Measurements from ENCODE around the gene NOPCHAP1. TPM values are rescaled to one million over a fixed set of nuclear protein-coding genes. Genes with fewer than 3 reads are reported as not detected.

Gene NOPCHAP1
- total and polyA plus RNA-seq, 11 donors: 3.5 to 14.5 (median 8.5) TPM

DNA sequence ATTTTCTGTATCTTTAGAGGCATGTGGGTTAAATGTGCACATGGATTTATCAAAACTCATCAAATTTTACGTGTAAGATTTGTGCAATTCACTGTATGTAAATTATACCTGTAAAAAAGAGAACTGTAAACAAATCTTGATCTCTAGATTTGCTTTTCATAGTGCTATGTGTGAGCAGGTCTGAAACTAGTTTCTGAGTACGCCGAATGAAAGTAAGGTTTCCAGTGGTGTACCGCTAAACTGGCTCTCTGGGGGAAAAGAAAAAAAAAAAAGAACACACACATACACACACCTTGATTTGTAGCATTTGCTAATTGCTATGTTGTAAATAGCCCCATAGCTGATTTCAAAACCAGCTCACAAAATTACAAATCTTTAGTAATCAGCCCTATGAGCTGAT, 19.4 kb upstream of the NOPCHAP1 start:
- intact Hi-C loops (cut with DNase I): no loop called here
- H3K4me3 ChIP-seq: no peak overlapping the region
- TF ChIP-seq, protein P1, sequence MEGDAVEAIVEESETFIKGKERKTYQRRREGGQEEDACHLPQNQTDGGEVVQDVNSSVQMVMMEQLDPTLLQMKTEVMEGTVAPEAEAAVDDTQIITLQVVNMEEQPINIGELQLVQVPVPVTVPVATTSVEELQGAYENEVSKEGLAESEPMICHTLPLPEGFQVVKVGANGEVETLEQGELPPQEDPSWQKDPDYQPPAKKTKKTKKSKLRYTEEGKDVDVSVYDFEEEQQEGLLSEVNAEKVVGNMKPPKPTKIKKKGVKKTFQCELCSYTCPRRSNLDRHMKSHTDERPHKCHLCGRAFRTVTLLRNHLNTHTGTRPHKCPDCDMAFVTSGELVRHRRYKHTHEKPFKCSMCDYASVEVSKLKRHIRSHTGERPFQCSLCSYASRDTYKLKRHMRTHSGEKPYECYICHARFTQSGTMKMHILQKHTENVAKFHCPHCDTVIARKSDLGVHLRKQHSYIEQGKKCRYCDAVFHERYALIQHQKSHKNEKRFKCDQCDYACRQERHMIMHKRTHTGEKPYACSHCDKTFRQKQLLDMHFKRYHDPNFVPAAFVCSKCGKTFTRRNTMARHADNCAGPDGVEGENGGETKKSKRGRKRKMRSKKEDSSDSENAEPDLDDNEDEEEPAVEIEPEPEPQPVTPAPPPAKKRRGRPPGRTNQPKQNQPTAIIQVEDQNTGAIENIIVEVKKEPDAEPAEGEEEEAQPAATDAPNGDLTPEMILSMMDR (IDR thresholded peaks at IDR 0.05): no peak
- no peak for TF ChIP-seq POLR2A (IDR thresholded peaks at IDR 0.05)
- peaks cover 0 to 6% (median 0%) of the 10 kb centered on the region in 12 donors for H3K9me3 ChIP-seq
- WGBS, 4 donors: 91 to 93% (median 92%) methylated on average over 4 of the region's 4 CpGs
- H3K4me1 ChIP-seq: no peaks in the 10 kb centered on the region
- H3K36me3 ChIP-seq: no peaks in the 10 kb centered on the region
- no peak for ATAC-seq
- peaks cover 0 to 9% (median 0%) of the 10 kb centered on the region in 9 donors for H3K27me3 ChIP-seq
- H3K27ac ChIP-seq: no peak overlapping the region
- DNase-seq: no peak

DNA sequence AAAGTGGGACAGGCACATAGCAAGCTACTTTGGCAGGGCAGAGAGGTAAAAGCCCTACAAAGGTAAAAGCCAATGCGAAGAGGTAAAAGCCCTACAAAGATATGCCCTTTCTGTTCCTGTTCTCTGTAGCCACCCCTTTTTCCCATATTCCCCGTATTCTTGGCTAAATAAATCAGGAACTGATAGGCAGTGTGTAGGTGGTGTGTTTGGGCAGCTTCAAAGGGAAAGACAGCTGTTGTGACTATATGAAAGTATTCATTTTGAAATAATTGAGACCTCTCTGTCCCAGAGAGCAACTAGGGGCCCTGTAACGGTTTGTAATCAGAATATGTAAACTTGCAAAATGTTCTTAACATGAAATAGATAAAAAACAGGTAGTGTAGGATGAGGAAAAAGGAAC, 16.8 kb upstream of the NOPCHAP1 start:
- WGBS, 4 donors: 37 to 73% (median 72%) methylated on average over 3 of the region's 3 CpGs
- intact Hi-C loops (cut with DNase I): no loop called here
- H3K9me3 ChIP-seq: peaks cover 0 to 6% (median 0%) of the 10 kb centered on the region in 12 donors
- no peaks in the 10 kb centered on the region for H3K36me3 ChIP-seq
- no peak overlapping the region for H3K27ac ChIP-seq
- H3K4me3 ChIP-seq: no peak overlapping the region
- ATAC-seq (no peak), DNase-seq (no peak)
- H3K27me3 ChIP-seq: peaks cover 0 to 5% (median 0%) of the 10 kb centered on the region in 9 donors
- peaks cover 0 to 2% (median 0%) of the 10 kb centered on the region in 12 donors for H3K4me1 ChIP-seq
- TF ChIP-seq POLR2A (IDR thresholded peaks at IDR 0.05): no peak
- TF ChIP-seq, protein P1 (IDR thresholded peaks at IDR 0.05): no peak

DNA sequence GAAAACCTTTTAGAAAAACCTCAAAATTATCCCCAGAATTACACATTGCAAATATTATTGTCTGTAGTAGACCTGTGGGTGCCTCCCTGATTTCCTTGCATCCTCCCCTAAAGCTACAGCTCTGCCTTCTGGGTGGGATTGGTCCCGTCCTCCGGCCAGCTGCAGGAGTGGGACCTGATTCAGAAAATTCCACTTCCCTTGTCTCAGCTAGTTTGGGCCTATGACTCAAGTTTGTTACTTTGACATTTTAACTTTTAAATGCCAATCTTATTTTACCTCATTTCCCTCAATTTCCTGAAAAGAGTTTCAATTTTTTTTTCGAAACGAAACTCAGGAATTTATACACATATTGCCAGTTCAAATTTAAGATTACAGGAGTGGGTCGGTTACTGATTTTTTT, 14.8 kb upstream of the NOPCHAP1 start:
- Histone ChIP-seq H3K36me3 (no peaks in the 10 kb centered on the region), H3K4me1 (peaks cover 0 to 5% (median 0%) of the 10 kb centered on the region in 12 donors), H3K27ac (no peak overlapping the region), H3K4me3 (no peak overlapping the region), H3K9me3 (no peaks in the 10 kb centered on the region), H3K27me3 (no peaks in the 10 kb centered on the region)
- TF ChIP-seq, protein P1 (IDR thresholded peaks at IDR 0.05): no peak
- TF ChIP-seq POLR2A (IDR thresholded peaks at IDR 0.05): no peak
- 65 to 75% (median 68%) methylated on average over 5 of the region's 5 CpGs for WGBS, 4 donors
- DNase-seq (no peak), ATAC-seq (peak in 2 of 4 donors; percentile 45 to 73)
- intact Hi-C loops (cut with DNase I): no loop called here

DNA sequence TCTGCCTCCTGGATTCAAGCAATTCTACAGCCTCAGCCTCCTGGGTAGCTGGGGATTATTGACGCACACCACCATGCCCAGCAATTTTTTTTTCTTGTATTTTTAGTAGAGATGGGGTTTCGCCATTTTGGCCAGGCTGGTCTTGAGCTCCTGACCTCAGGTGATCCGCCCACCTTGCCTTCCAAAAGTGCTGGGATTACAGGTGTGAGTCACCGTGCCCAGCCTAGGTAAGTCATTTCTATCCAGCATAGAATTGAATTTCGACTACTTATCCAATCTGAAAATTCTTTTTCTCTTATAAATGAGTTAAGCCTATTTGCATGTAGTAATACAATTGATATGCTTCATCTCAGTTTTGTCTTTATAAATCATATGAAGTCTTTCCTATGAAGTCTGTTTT, 12.9 kb upstream of the NOPCHAP1 start:
- TF ChIP-seq, protein P1 (IDR thresholded peaks at IDR 0.05): no peak
- TF ChIP-seq POLR2A (IDR thresholded peaks at IDR 0.05): no peak
- DNase-seq: no peak
- no peaks in the 10 kb centered on the region for H3K36me3 ChIP-seq
- 88 to 92% (median 91%) methylated on average over 5 of the region's 5 CpGs for WGBS, 4 donors
- no peaks in the 10 kb centered on the region for H3K9me3 ChIP-seq
- H3K27ac ChIP-seq: no peak overlapping the region
- H3K4me3 ChIP-seq: no peak overlapping the region
- no peaks in the 10 kb centered on the region for H3K27me3 ChIP-seq
- intact Hi-C loops (cut with DNase I): no loop called here
- H3K4me1 ChIP-seq: peaks cover 0 to 5% (median 0%) of the 10 kb centered on the region in 12 donors
- no peak for ATAC-seq
